Measurements from ENCODE around the gene TPGS1.
"Not testable (repeated sequence)": the region's sequence is repeated elsewhere in the genome, so short reads cannot be mapped to it uniquely, and the experiment has no call there.

Gene TPGS1

GRCh38 chr19:475360-475759 lies 31.9 kb upstream of the TPGS1 start:
- no peak for DNase-seq (ENCODE audit: low read depth)

- DNase-seq (ENCODE audit: low read depth) = no peak
Measured at GRCh38 chr19:478236-478903, 28.9 kb upstream of the TPGS1 start.

GRCh38 chr19:478976-479375 lies 28.3 kb upstream of the TPGS1 start:
- DNase-seq (ENCODE audit: low read depth) = no peak

GRCh38 chr19:480016-480855 lies 27.1 kb upstream of the TPGS1 start:
- peak; percentile 37 for DNase-seq (ENCODE audit: low read depth)

- DNase-seq (ENCODE audit: low read depth) = not testable (repeated sequence)
Measured at GRCh38 chr19:481100-481499, 26.2 kb upstream of the TPGS1 start.

- no peak for DNase-seq (ENCODE audit: low read depth)
Measured at GRCh38 chr19:482186-483041, 24.9 kb upstream of the TPGS1 start.

- DNase-seq (ENCODE audit: low read depth) = no peak
Measured at GRCh38 chr19:483332-484072, 23.8 kb upstream of the TPGS1 start.

- no peak for DNase-seq (ENCODE audit: low read depth)
Measured at GRCh38 chr19:484494-484893, 22.8 kb upstream of the TPGS1 start.

- no peak for DNase-seq (ENCODE audit: low read depth)
Measured at GRCh38 chr19:485077-485476, 22.2 kb upstream of the TPGS1 start.

- DNase-seq (ENCODE audit: low read depth) = no peak
Measured at GRCh38 chr19:485583-486236, 21.6 kb upstream of the TPGS1 start.

- peak; percentile 93 for DNase-seq (ENCODE audit: low read depth)
Measured at GRCh38 chr19:488505-489417, 18.5 kb upstream of the TPGS1 start.

- DNase-seq (ENCODE audit: low read depth) = no peak
Measured at GRCh38 chr19:489418-490196, 17.7 kb upstream of the TPGS1 start.

- DNase-seq (ENCODE audit: low read depth) = no peak
Measured at GRCh38 chr19:491146-491741, 16.1 kb upstream of the TPGS1 start.

- peak; percentile 24 for DNase-seq (ENCODE audit: low read depth)
Measured at GRCh38 chr19:492091-492531, 15.2 kb upstream of the TPGS1 start.

GRCh38 chr19:493391-494170 lies 13.7 kb upstream of the TPGS1 start:
- DNase-seq (ENCODE audit: low read depth) = no peak

GRCh38 chr19:494171-495080 lies 12.9 kb upstream of the TPGS1 start:
- no peak for DNase-seq (ENCODE audit: low read depth)

- DNase-seq (ENCODE audit: low read depth) = no peak
Measured at GRCh38 chr19:495081-495401, 12.3 kb upstream of the TPGS1 start.
